ENCODE data around the gene IRF7. TPM values are rescaled to one million over a fixed set of nuclear protein-coding genes. Genes with fewer than 3 reads are reported as not detected.

IRF7 gene
- total and polyA plus RNA-seq, 11 donors, result 5.5 to 30.6 (median 14.9) TPM

DNA sequence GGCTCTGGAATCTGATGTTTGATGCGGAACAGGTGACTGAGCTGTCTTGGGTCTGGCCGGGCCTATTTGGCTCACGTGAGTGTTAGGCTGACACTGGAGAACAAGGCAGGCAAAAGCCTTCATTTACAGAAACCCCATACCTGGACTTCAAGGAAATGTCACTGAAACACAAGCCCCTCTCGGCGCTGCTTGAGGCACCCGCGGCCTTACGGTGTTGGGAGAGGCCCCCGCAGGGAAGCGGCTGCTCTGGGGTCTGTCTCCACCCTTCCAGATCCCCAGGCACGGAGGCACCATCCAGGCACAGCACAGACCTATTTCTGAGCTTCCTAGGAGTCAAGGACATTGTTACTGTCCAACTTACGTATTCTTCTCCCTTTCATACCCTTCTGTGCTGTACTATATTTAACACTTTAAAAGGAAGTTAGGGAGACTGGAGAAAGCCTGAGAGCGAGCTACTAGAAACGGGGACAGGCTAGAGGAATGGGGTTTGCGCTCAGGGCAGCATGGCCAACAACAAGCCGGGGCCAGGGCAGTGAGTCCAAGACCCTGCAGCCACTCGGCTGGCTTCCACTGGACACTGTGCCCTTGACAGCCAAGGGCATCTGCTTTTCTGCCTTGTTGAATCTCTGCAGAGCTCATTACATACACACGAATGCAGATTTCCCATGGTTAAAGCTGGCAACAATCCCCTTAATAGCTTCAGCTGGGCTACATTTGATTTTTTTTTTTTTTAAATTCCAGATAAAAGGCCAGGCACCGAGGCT lies 45.1 kb upstream of the IRF7 start:
- H3K27ac ChIP-seq, result peak overlapping the region in 1 of 12 donors; percentile 3
- peak in 2 of 4 donors; percentile 22 to 27 for ATAC-seq
- TF ChIP-seq, protein P1, sequence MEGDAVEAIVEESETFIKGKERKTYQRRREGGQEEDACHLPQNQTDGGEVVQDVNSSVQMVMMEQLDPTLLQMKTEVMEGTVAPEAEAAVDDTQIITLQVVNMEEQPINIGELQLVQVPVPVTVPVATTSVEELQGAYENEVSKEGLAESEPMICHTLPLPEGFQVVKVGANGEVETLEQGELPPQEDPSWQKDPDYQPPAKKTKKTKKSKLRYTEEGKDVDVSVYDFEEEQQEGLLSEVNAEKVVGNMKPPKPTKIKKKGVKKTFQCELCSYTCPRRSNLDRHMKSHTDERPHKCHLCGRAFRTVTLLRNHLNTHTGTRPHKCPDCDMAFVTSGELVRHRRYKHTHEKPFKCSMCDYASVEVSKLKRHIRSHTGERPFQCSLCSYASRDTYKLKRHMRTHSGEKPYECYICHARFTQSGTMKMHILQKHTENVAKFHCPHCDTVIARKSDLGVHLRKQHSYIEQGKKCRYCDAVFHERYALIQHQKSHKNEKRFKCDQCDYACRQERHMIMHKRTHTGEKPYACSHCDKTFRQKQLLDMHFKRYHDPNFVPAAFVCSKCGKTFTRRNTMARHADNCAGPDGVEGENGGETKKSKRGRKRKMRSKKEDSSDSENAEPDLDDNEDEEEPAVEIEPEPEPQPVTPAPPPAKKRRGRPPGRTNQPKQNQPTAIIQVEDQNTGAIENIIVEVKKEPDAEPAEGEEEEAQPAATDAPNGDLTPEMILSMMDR (IDR thresholded peaks at IDR 0.05), result no peak
- no peak for TF ChIP-seq POLR2A (IDR thresholded peaks at IDR 0.05)
- H3K4me3 ChIP-seq, result no peak overlapping the region
- no peak for DNase-seq
- intact Hi-C loops (cut with DNase I), result loop anchor here in 5 of 10 donors (5.0 to 10.0 kb wide), 3 partner anchors 61 to 66 kb away; no protein-coding TSS in a partner anchor
- H3K27me3 ChIP-seq, result no peaks in the 10 kb centered on the region
- 81 to 83% (median 83%) methylated on average over 17 to 19 of the region's 19 CpGs for WGBS, 4 donors
- H3K36me3 ChIP-seq, result peaks cover 0 to 66% (median 28%) of the 10 kb centered on the region in 9 donors
- no peaks in the 10 kb centered on the region for H3K9me3 ChIP-seq
- H3K4me1 ChIP-seq, result peaks cover 0 to 7% (median 2%) of the 10 kb centered on the region in 12 donors

DNA sequence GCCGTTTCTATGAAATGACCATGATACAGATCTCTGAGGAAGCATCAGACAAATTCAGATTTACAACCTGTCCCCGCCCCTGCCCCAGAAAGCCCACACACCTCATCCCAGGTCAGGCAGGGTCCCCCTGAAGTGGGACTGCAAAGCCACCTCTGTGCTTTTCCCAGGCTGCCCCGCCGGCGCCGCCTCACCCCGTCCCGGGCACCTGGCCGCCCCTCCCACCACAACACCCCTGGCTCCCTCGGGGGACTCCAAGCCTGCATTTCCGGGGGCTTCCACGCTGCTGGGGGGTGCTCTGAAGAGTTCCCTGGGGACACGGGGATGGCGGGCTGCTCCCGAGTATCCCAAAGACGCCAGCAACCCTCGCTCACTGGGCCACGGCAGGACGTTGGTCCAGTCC lies 44.5 kb upstream of the IRF7 start:
- Histone ChIP-seq H3K36me3 (peaks cover 0 to 66% (median 26%) of the 10 kb centered on the region in 9 donors), H3K27me3 (no peaks in the 10 kb centered on the region), H3K4me3 (no peak overlapping the region), H3K27ac (no peak overlapping the region), H3K9me3 (no peaks in the 10 kb centered on the region), H3K4me1 (peaks cover 0 to 2% (median 0%) of the 10 kb centered on the region in 12 donors)
- no peak for ATAC-seq
- TF ChIP-seq, protein P1 (IDR thresholded peaks at IDR 0.05), result no peak
- TF ChIP-seq POLR2A (IDR thresholded peaks at IDR 0.05), result no peak
- no peak for DNase-seq
- WGBS, 4 donors, result 84 to 91% (median 87%) methylated on average over 14 to 19 of the region's 19 CpGs
- intact Hi-C loops (cut with DNase I), result loop anchor here in 5 of 10 donors (5.0 to 10.0 kb wide), 3 partner anchors 62 to 67 kb away; no protein-coding TSS in a partner anchor

DNA sequence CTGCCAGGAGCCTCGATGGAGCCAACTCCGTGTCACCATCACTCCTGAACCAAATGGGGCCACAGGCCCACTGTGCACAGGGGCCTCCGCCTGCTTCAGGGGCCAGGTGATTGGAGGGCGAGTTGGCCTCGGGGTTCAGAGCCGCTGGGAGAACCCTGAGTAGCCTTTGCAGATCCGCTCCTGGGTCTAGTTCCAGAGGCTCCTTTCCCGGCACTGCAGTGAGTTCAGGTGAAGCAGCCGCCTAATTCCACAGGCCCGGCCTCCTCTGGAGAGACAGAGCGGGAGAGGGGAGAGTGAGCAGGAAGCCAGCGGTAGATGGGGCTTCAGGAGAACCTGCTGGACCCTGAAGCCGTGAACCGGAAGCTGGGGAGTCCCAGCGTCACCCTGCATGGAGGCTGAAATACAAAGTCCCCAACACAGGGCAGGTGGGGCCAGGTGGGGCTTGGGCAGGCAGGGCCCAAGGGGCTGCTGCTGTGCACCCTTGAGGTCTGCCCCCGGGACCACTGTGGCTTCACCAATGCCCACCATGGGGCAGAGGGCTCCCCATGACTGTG lies 43.9 kb upstream of the IRF7 start:
- no peaks in the 10 kb centered on the region for H3K9me3 ChIP-seq
- no peak for ATAC-seq
- intact Hi-C loops (cut with DNase I), result loop anchor here in 5 of 10 donors (5.0 to 10.0 kb wide), 3 partner anchors 63 to 68 kb away; no protein-coding TSS in a partner anchor
- H3K36me3 ChIP-seq, result peaks cover 0 to 69% (median 26%) of the 10 kb centered on the region in 9 donors
- no peaks in the 10 kb centered on the region for H3K4me1 ChIP-seq
- WGBS, 4 donors, result 89 to 96% (median 92%) methylated on average over 15 to 16 of the region's 16 CpGs
- H3K27me3 ChIP-seq, result no peaks in the 10 kb centered on the region
- no peak for DNase-seq
- H3K27ac ChIP-seq, result no peak overlapping the region
- no peak overlapping the region for H3K4me3 ChIP-seq
- no peak for TF ChIP-seq POLR2A (IDR thresholded peaks at IDR 0.05)
- TF ChIP-seq, protein P1 (IDR thresholded peaks at IDR 0.05), result no peak

DNA sequence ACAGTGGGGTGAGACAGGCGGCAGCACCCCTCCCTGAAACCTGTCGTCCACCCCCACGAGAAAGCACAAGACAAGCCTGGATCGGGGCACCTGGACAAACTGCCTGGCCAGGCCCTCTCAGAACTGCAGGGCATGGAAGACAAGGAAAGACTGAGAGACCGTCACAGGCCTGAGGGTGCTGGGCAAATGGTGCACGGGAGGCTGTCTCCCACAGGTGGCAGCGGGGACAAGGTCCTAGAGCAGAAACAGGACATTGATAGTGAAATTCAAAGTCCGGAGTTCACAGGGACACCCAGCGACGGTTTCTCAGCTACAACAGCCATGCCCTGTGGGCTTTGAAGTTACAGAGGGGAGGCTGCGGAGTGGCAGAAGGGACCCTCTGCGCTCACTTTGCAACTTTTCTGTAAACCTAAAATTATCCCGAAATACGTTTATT lies 42.0 kb upstream of the IRF7 start:
- DNase-seq, result no peak
- no peak for TF ChIP-seq POLR2A (IDR thresholded peaks at IDR 0.05)
- TF ChIP-seq, protein P1 (IDR thresholded peaks at IDR 0.05), result no peak
- intact Hi-C loops (cut with DNase I), result no loop called here
- H3K27me3 ChIP-seq, result no peaks in the 10 kb centered on the region
- no peaks in the 10 kb centered on the region for H3K4me1 ChIP-seq
- ATAC-seq, result no peak
- H3K36me3 ChIP-seq, result peaks cover 0 to 59% (median 24%) of the 10 kb centered on the region in 9 donors
- no peak overlapping the region for H3K27ac ChIP-seq
- H3K9me3 ChIP-seq, result no peaks in the 10 kb centered on the region
- WGBS, 4 donors, result 87 to 90% (median 89%) methylated on average over 13 to 14 of the region's 14 CpGs
- no peak overlapping the region for H3K4me3 ChIP-seq

Measured in heart left ventricle (tissue), 16 donors.